ENCODE data around the gene GOLGA6L22.
"Not testable (repeated sequence)": the region's sequence is repeated elsewhere in the genome, so short reads cannot be mapped to it uniquely, and the experiment has no call there.

GRCh38 chr15:22458603-22459002 is at the start of gene GOLGA6L22:
- not testable (repeated sequence) for TF ChIP-seq CTCF, POLR2AphosphoS5, POLR2A (IDR thresholded peaks at IDR 0.05)
